HepG2 (cell line): ENCODE data around the gene BCL2L1. TPM values are rescaled to one million over a fixed set of nuclear protein-coding genes. Genes with fewer than 3 reads are reported as not detected.

ENCODE experiments used
- FOXC1 ChIP-seq: sonication (generic); formaldehyde crosslinking; IDR thresholded peaks from 2 replicates; pipeline ENCODE4 v1.8.0; 2022; ENCODE audit warnings: mild to moderate bottlenecking, missing genetic modification reagents, borderline replicate concordance
- HIVEP1 ChIP-seq: sonication (generic); formaldehyde crosslinking; IDR thresholded peaks from 2 replicates; pipeline ENCODE4 v1.4.0; 2020; ENCODE audit warnings: mild to moderate bottlenecking, missing genetic modification reagents
- IKZF1 ChIP-seq: fragments of 450-650 bp; IDR thresholded peaks from 2 replicates; pipeline ENCODE4 v1.7.1; 2016
- IRF2 ChIP-seq: IDR thresholded peaks from 2 replicates; pipeline ENCODE4 v1.6.1; 2018; ENCODE audit warnings: missing genetic modification reagents, missing compliant biosample characterization
- MED8 ChIP-seq: sonication (generic); formaldehyde crosslinking; IDR thresholded peaks from 2 replicates; pipeline ENCODE4 v1.8.1; 2023; ENCODE audit warnings: mild to moderate bottlenecking, missing genetic modification reagents; ENCODE audit not compliant: insufficient replicate concordance
- THYN1 ChIP-seq: sonication (generic); formaldehyde crosslinking; IDR thresholded peaks from 2 replicates; pipeline ENCODE4 v1.8.1; 2023; ENCODE audit warnings: low read depth, mild to moderate bottlenecking, moderate library complexity, missing genetic modification reagents, borderline replicate concordance
- ZKSCAN8 ChIP-seq: IDR thresholded peaks from 2 replicates; pipeline ENCODE4 v1.6.1; 2016; ENCODE audit warnings: borderline replicate concordance, missing genetic modification reagents, missing compliant biosample characterization
- ZNF205 ChIP-seq: IDR thresholded peaks from 2 replicates; pipeline ENCODE4 v1.6.1; 2018; ENCODE audit warnings: missing biosample characterization, missing genetic modification reagents
- ZNF850 ChIP-seq: sonication (generic); formaldehyde crosslinking; conservative IDR thresholded peaks from 2 replicates; pipeline ENCODE4 v1.9.0; 2021; ENCODE audit warnings: mild to moderate bottlenecking, missing genetic modification reagents
- ZNF883 ChIP-seq: sonication (generic); formaldehyde crosslinking; IDR thresholded peaks from 2 replicates; pipeline ENCODE4 v1.5.1; 2020; ENCODE audit warnings: mild to moderate bottlenecking, missing genetic modification reagents; ENCODE audit errors: not compliant biosample characterization
- ZNF891 ChIP-seq: sonication (generic); formaldehyde crosslinking; IDR thresholded peaks from 2 replicates; pipeline ENCODE4 v1.5.0; 2020; ENCODE audit warnings: mild to moderate bottlenecking, missing genetic modification reagents
- polyA plus RNA-seq, 8 experiments: library from polyadenylated mRNA; depleted of rRNA in 3 of 8; stranded (reverse) in 7 of 8; unstranded in 1 of 8; fragments of >200 nt; fragmentation: Illumina TruSeq in 4 of 8; extraction: Trizol in 4 of 8; gene quantifications; 2 replicates each; pipeline versions ENCODE4 v1.2.1 to v1.2.3, GENCODE V29; 2011 to 2016; ENCODE audit warnings: low read depth in 4 of 8, missing spikeins in 1 of 8, mixed read lengths in 1 of 8; ENCODE audit not compliant: insufficient read depth in 1 of 8
- total RNA-seq, 5 experiments: library from RNA; depleted of rRNA; stranded (reverse); fragments of >200 nt; fragmentation: Illumina TruSeq; extraction: Trizol; gene quantifications; 2 replicates each; pipeline ENCODE4 v1.2.3, GENCODE V29; 2016; ENCODE audit warnings: low read depth in 1 of 5
- TF ChIP-seq, protein P1 (sequence below): sonication (generic); formaldehyde crosslinking; IDR thresholded peaks from 2 replicates; pipeline ENCODE4 v1.9.0; 2021; ENCODE audit warnings: mild to moderate bottlenecking, missing genetic modification reagents
- TF ChIP-seq, protein P2 (sequence below): sonication (generic); formaldehyde crosslinking; IDR thresholded peaks from 2 replicates; pipeline ENCODE4 v1.5.1; 2020; ENCODE audit warnings: missing genetic modification reagents, mild to moderate bottlenecking, borderline replicate concordance
- TF ChIP-seq, protein P3 (sequence below): sonication (generic); formaldehyde crosslinking; IDR thresholded peaks from 2 replicates; pipeline ENCODE4 v1.4.0; 2020; ENCODE audit warnings: missing genetic modification reagents
- TF ChIP-seq, protein P4 (sequence below): IDR thresholded peaks from 2 replicates; pipeline ENCODE4 v1.6.1; 2016; ENCODE audit warnings: low read depth
- TF ChIP-seq, protein P5 (sequence below): IDR thresholded peaks from 2 replicates; pipeline ENCODE4 v1.6.1; 2012; ENCODE audit warnings: low read depth, low read length, improper control_type of control experiment

Gene BCL2L1
- total and polyA plus RNA-seq, 2 of the 13 experiments (the other 11 are each of a cell fraction or from before 2014, with no cell fraction given), result 164 to 258 TPM

DNA sequence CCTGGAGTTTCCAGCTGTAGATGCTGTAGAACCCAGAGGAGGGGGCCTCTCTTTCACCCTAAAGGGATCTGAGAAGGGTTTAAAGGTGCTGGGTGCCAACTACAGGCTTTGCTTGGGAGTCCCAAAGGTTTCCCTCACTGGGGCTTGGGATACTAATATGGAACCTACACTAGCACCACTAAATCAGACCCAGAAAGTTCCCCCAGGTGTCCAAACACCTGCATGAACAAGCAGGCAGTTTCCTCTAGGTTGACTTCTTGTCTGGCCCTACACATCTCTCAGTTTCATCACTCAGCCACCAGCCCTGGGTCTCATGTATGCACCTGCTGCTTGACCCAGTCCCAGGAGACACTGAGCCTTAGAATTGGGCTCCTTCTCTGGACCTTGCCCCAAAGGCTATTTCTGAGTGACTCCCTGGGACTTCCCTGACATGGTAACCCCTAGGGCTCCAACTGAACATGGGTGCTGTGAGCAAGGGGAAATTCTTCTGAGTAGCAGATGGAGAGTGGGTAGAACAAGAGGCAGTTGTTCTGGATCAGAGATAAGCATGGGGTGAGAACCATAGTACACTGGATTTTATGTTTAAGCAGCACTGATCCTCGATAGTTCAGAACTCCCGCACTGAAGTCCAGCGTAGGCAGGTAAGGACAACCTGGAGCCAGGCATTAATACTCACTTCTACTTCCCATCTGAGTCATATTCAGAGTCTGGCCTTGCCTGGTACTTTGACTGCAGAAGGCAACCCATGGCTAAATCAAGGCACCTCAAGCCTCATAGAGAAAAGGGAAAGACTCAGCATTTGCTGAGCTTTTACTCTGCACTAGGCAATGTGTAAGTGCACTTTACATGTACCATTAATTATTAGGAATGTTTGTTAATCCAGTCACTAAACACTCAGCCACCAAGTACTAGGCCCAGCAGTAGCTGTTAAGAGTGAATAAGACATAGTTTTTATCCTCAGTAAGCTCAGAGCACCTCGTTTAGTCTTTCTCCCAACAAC, 16.8 kb downstream of the BCL2L1 start (continued):
- TF ChIP-seq, protein P1, sequence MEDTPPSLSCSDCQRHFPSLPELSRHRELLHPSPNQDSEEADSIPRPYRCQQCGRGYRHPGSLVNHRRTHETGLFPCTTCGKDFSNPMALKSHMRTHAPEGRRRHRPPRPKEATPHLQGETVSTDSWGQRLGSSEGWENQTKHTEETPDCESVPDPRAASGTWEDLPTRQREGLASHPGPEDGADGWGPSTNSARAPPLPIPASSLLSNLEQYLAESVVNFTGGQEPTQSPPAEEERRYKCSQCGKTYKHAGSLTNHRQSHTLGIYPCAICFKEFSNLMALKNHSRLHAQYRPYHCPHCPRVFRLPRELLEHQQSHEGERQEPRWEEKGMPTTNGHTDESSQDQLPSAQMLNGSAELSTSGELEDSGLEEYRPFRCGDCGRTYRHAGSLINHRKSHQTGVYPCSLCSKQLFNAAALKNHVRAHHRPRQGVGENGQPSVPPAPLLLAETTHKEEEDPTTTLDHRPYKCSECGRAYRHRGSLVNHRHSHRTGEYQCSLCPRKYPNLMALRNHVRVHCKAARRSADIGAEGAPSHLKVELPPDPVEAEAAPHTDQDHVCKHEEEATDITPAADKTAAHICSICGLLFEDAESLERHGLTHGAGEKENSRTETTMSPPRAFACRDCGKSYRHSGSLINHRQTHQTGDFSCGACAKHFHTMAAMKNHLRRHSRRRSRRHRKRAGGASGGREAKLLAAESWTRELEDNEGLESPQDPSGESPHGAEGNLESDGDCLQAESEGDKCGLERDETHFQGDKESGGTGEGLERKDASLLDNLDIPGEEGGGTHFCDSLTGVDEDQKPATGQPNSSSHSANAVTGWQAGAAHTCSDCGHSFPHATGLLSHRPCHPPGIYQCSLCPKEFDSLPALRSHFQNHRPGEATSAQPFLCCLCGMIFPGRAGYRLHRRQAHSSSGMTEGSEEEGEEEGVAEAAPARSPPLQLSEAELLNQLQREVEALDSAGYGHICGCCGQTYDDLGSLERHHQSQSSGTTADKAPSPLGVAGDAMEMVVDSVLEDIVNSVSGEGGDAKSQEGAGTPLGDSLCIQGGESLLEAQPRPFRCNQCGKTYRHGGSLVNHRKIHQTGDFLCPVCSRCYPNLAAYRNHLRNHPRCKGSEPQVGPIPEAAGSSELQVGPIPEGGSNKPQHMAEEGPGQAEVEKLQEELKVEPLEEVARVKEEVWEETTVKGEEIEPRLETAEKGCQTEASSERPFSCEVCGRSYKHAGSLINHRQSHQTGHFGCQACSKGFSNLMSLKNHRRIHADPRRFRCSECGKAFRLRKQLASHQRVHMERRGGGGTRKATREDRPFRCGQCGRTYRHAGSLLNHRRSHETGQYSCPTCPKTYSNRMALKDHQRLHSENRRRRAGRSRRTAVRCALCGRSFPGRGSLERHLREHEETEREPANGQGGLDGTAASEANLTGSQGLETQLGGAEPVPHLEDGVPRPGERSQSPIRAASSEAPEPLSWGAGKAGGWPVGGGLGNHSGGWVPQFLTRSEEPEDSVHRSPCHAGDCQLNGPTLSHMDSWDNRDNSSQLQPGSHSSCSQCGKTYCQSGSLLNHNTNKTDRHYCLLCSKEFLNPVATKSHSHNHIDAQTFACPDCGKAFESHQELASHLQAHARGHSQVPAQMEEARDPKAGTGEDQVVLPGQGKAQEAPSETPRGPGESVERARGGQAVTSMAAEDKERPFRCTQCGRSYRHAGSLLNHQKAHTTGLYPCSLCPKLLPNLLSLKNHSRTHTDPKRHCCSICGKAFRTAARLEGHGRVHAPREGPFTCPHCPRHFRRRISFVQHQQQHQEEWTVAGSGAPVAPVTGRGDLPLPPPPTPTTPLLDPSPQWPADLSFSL (CRISPR knock-in tag), result no peak
- TF ChIP-seq ZNF891 (peak; percentile 49; the same call in 1 of the 2 replicates), IKZF1 (no peak), THYN1 (CRISPR knock-in tag) (0 out of 2 replicates have a peak, but pooled peaks have one; percentile 61), ZNF850 (CRISPR knock-in tag) (no peak), HIVEP1 (CRISPR knock-in tag) (no peak), FOXC1 (CRISPR knock-in tag) (peak; percentile 85), MED8 (CRISPR knock-in tag) (peak; percentile 38), IRF2 (CRISPR knock-in tag) (no peak), ZKSCAN8 (CRISPR knock-in tag) (no peak), ZNF883 (peak; percentile 56), ZNF205 (0 out of 2 replicates have a peak, but pooled peaks have one; percentile 12)
- TF ChIP-seq, protein P2, sequence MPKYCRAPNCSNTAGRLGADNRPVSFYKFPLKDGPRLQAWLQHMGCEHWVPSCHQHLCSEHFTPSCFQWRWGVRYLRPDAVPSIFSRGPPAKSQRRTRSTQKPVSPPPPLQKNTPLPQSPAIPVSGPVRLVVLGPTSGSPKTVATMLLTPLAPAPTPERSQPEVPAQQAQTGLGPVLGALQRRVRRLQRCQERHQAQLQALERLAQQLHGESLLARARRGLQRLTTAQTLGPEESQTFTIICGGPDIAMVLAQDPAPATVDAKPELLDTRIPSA, result no peak
- TF ChIP-seq, protein P3, sequence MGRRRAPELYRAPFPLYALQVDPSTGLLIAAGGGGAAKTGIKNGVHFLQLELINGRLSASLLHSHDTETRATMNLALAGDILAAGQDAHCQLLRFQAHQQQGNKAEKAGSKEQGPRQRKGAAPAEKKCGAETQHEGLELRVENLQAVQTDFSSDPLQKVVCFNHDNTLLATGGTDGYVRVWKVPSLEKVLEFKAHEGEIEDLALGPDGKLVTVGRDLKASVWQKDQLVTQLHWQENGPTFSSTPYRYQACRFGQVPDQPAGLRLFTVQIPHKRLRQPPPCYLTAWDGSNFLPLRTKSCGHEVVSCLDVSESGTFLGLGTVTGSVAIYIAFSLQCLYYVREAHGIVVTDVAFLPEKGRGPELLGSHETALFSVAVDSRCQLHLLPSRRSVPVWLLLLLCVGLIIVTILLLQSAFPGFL (CRISPR knock-in tag), result no peak
- TF ChIP-seq, protein P4, sequence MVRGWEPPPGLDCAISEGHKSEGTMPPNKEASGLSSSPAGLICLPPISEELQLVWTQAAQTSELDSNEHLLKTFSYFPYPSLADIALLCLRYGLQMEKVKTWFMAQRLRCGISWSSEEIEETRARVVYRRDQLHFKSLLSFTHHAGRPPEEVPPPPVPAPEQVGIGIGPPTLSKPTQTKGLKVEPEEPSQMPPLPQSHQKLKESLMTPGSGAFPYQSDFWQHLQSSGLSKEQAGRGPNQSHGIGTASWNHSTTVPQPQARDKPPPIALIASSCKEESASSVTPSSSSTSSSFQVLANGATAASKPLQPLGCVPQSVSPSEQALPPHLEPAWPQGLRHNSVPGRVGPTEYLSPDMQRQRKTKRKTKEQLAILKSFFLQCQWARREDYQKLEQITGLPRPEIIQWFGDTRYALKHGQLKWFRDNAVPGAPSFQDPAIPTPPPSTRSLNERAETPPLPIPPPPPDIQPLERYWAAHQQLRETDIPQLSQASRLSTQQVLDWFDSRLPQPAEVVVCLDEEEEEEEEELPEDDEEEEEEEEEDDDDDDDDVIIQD (CRISPR knock-in tag), result peak; percentile 10; the same call in 1 of the 2 replicates
- TF ChIP-seq, protein P5, sequence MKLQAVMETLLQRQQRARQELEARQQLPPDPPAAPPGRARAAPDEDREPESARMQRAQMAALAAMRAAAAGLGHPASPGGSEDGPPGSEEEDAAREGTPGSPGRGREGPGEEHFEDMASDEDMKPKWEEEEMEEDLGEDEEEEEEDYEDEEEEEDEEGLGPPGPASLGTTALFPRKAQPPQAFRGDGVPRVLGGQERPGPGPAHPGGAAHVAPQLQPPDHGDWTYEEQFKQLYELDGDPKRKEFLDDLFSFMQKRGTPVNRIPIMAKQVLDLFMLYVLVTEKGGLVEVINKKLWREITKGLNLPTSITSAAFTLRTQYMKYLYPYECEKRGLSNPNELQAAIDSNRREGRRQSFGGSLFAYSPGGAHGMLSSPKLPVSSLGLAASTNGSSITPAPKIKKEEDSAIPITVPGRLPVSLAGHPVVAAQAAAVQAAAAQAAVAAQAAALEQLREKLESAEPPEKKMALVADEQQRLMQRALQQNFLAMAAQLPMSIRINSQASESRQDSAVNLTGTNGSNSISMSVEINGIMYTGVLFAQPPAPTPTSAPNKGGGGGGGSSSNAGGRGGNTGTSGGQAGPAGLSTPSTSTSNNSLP, result no peak
